ENCODE measurements around the gene NAMPT. TPM values are rescaled to one million over a fixed set of nuclear protein-coding genes. Genes with fewer than 3 reads are reported as not detected.

The NAMPT gene
- total RNA-seq (155 and 175 TPM in 2 replicates), polyA plus RNA-seq (47.3 and 57.7 TPM in 2 replicates), polyA minus RNA-seq (ENCODE audit: low replicate concordance) (1.8 and 4.9 TPM in 2 replicates)
- 43.3 and 48.1 TPM in 2 replicates for polyA plus RNA-seq (2012)

- TF ChIP-seq, protein P1, sequence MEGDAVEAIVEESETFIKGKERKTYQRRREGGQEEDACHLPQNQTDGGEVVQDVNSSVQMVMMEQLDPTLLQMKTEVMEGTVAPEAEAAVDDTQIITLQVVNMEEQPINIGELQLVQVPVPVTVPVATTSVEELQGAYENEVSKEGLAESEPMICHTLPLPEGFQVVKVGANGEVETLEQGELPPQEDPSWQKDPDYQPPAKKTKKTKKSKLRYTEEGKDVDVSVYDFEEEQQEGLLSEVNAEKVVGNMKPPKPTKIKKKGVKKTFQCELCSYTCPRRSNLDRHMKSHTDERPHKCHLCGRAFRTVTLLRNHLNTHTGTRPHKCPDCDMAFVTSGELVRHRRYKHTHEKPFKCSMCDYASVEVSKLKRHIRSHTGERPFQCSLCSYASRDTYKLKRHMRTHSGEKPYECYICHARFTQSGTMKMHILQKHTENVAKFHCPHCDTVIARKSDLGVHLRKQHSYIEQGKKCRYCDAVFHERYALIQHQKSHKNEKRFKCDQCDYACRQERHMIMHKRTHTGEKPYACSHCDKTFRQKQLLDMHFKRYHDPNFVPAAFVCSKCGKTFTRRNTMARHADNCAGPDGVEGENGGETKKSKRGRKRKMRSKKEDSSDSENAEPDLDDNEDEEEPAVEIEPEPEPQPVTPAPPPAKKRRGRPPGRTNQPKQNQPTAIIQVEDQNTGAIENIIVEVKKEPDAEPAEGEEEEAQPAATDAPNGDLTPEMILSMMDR (conservative IDR thresholded peaks at IDR 0.05 in 1 of 2, IDR thresholded peaks at IDR 0.05 in 1 of 2; ENCODE audit: low read depth in 1 of 2, low read length in 2 of 2): no peak
- TF ChIP-seq EZH2 (IDR thresholded peaks at IDR 0.05; ENCODE audit: low read length, missing control alignments): no peak
- Histone ChIP-seq H3K36me3 (ENCODE audit: control insufficient read depth, insufficient read depth, low read length) (no peaks in the 10 kb centered on the region), H3K4me1 (ENCODE audit: control insufficient read depth, extremely low read depth, insufficient read depth, low read length) (peaks cover 2% of the 10 kb centered on the region), H3K4me2 (ENCODE audit: extremely low read depth, insufficient read depth, low read length) (peak within 1 kb of the TSS; percentile 95), H3K79me2 (ENCODE audit: control insufficient read depth, insufficient read depth, low read length) (peaks cover 40% of the 10 kb centered on the region), H3K27me3 (ENCODE audit: control insufficient read depth, insufficient read depth, low read length) (no peaks in the 10 kb centered on the region), H3K27ac (ENCODE audit: insufficient read depth, low read length) (peak within 1 kb of the TSS; percentile 99), H3K4me3 (replicated peaks in 1 of 4; ENCODE audit: control extremely low read depth in 1 of 4, insufficient read depth in 1 of 4, low read depth in 3 of 4, low read length in 4 of 4) (peak within 1 kb of the TSS; percentile 69 to 99 (median 78)), H3K9me3 (ENCODE audit: control insufficient read depth, insufficient read depth, low read depth, low read length) (no peaks in the 10 kb centered on the region), H4K20me1 (ENCODE audit: control insufficient read depth, extremely low read depth, insufficient read depth, low read length) (no peaks in the 10 kb centered on the region), H3K9ac (ENCODE audit: insufficient read depth, low read length) (peak within 1 kb of the TSS; percentile 98), H2AFZ (ENCODE audit: low read length) (peak within 1 kb of the TSS; percentile 70)
- no peak for DNase-seq (ENCODE audit: low read depth in 2 of 2)
Observed at GRCh38 chr7:106284714-106285050, at the start of gene NAMPT. NAMPT (minus strand) TSS chr7:106284983; CDS start chr7:106284884, 99 bp downstream.

DNA sequence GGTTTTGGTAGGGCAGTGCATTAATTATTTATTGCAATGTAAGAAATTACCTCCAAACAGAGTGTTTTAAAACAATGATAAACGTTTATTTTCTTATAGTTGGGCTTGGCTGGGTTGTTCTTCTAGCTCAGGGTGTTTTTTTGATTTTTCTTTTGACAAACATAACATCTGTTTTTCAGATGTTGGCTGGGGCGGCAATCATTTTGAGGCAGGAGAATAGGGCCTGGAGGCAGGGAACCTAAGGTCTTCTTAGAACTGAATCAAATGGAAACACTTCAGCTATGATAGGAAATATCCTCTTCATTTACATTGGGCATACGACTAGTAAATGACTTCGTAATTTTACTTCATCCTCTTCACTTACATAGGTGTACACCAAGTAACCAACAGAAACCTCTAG is 47.4 kb upstream of the NAMPT start:
- Histone ChIP-seq H3K9ac (ENCODE audit: insufficient read depth, low read length) (no peak overlapping the region), H3K27ac (ENCODE audit: insufficient read depth, low read length) (no peak overlapping the region), H3K79me2 (ENCODE audit: control insufficient read depth, insufficient read depth, low read length) (no peaks in the 10 kb centered on the region), H4K20me1 (ENCODE audit: control insufficient read depth, extremely low read depth, insufficient read depth, low read length) (no peaks in the 10 kb centered on the region), H3K36me3 (ENCODE audit: control insufficient read depth, insufficient read depth, low read length) (no peaks in the 10 kb centered on the region), H3K4me1 (ENCODE audit: control insufficient read depth, extremely low read depth, insufficient read depth, low read length) (peaks cover 4% of the 10 kb centered on the region), H2AFZ (ENCODE audit: low read length) (no peak overlapping the region), H3K9me3 (ENCODE audit: control insufficient read depth, insufficient read depth, low read depth, low read length) (no peaks in the 10 kb centered on the region), H3K4me3 (replicated peaks in 1 of 4; ENCODE audit: control extremely low read depth in 1 of 4, insufficient read depth in 1 of 4, low read depth in 3 of 4, low read length in 4 of 4) (no peak overlapping the region), H3K4me2 (ENCODE audit: extremely low read depth, insufficient read depth, low read length) (no peak overlapping the region), H3K27me3 (ENCODE audit: control insufficient read depth, insufficient read depth, low read length) (no peaks in the 10 kb centered on the region)
- no peak for DNase-seq (ENCODE audit: low read depth in 2 of 2)
- no peak for TF ChIP-seq EZH2 (IDR thresholded peaks at IDR 0.05; ENCODE audit: low read length, missing control alignments)
- TF ChIP-seq, protein P1 (conservative IDR thresholded peaks at IDR 0.05 in 1 of 2, IDR thresholded peaks at IDR 0.05 in 1 of 2; ENCODE audit: low read depth in 1 of 2, low read length in 2 of 2): no peak

DNA sequence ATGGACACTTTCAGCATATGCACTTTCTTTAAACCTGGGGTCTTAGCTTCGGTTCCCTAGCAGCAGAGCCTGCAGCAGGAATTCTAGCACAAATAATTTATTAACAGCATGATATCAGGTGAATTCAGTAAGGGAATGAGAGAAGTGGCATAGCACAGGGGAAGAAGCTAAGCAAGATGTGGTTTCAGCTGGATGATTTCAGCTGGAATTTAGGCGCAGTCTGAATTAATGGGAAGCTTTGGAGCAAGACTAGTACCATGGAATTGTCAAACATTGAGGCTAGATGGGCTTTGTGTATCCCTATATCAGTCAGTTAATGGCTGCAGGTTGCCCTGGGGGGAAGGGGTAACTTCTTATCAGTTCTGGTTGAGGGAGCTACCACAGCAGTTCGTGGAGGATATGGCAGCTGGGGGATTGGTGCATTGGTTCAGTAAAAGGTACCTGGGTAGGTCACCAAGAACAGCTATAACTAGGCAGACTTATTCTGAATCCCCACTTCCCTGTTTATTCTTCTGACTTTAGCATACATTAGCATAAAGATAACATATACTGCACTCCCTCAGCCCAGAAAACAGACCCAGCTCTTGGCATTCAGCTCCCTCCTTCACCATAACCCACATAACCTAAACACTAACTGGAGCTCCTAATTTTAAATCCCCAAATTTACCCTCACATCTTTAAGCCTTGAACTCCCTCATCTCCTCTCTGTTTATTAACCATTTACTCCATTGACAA is 46.8 kb upstream of the NAMPT start:
- no peaks in the 10 kb centered on the region for H3K27me3 ChIP-seq (ENCODE audit: control insufficient read depth, insufficient read depth, low read length)

More for the DNA sequence above, 46.8 kb upstream of the NAMPT start:
- Histone ChIP-seq H3K27ac (ENCODE audit: insufficient read depth, low read length) (no peak overlapping the region), H3K9ac (ENCODE audit: insufficient read depth, low read length) (no peak overlapping the region), H3K4me1 (ENCODE audit: control insufficient read depth, extremely low read depth, insufficient read depth, low read length) (peaks cover 4% of the 10 kb centered on the region), H4K20me1 (ENCODE audit: control insufficient read depth, extremely low read depth, insufficient read depth, low read length) (no peaks in the 10 kb centered on the region), H3K36me3 (ENCODE audit: control insufficient read depth, insufficient read depth, low read length) (no peaks in the 10 kb centered on the region), H3K4me3 (replicated peaks in 1 of 4; ENCODE audit: control extremely low read depth in 1 of 4, insufficient read depth in 1 of 4, low read depth in 3 of 4, low read length in 4 of 4) (no peak overlapping the region), H3K4me2 (ENCODE audit: extremely low read depth, insufficient read depth, low read length) (no peak overlapping the region), H3K79me2 (ENCODE audit: control insufficient read depth, insufficient read depth, low read length) (no peaks in the 10 kb centered on the region), H2AFZ (ENCODE audit: low read length) (no peak overlapping the region), H3K9me3 (ENCODE audit: control insufficient read depth, insufficient read depth, low read depth, low read length) (no peaks in the 10 kb centered on the region)
- TF ChIP-seq EZH2 (IDR thresholded peaks at IDR 0.05; ENCODE audit: low read length, missing control alignments): no peak
- TF ChIP-seq, protein P1 (conservative IDR thresholded peaks at IDR 0.05 in 1 of 2, IDR thresholded peaks at IDR 0.05 in 1 of 2; ENCODE audit: low read depth in 1 of 2, low read length in 2 of 2): no peak
- no peak for DNase-seq (ENCODE audit: low read depth in 2 of 2)

All from fibroblast of lung (primary cell).